RWPE2 (cell line): ENCODE results near the gene KCNK4.
A peak's percentile ranks its signal among the peaks of the same experiment; 100 is the strongest.

Experiments used
- ATAC-seq: fragments of 200-7000 bp; cut with Tn5 transposase; 3 replicates; pipeline ENCODE4 v1.9.1; 2021; ENCODE audit warnings: low read depth
- DNase-seq: peaks from one replicate; pipeline ENCODE4 v3.0.0-alpha.2; 2020; ENCODE audit warnings: low spot score
- H3K27ac ChIP-seq: fragments of 450-650 bp; 2 replicates; pipeline ENCODE4 v1.5.1; 2017; ENCODE audit warnings: mild to moderate bottlenecking; ENCODE audit not compliant: poor library complexity, severe bottlenecking
- H3K27me3 ChIP-seq: fragments of 250-450 bp; sonication (Bioruptor Pico); 2 replicates; pipeline ENCODE4 v1.5.1; 2021; ENCODE audit warnings: mild to moderate bottlenecking, moderate library complexity; ENCODE audit not compliant: insufficient read depth, poor library complexity, severe bottlenecking
- H3K36me3 ChIP-seq: fragments of 250-450 bp; sonication (Bioruptor Pico); 2 replicates; pipeline ENCODE4 v1.5.1; 2020; ENCODE audit warnings: low read depth, mild to moderate bottlenecking, moderate library complexity
- H3K4me1 ChIP-seq: fragments of 250-450 bp; sonication (Bioruptor Pico); 2 replicates; pipeline ENCODE4 v1.5.1; 2021; ENCODE audit warnings: mild to moderate bottlenecking, moderate library complexity; ENCODE audit not compliant: insufficient read depth, poor library complexity, severe bottlenecking
- H3K4me3 ChIP-seq: fragments of 250-450 bp; sonication (Bioruptor Pico); 2 replicates; pipeline ENCODE4 v1.5.1; 2021; ENCODE audit warnings: mild to moderate bottlenecking, moderate library complexity; ENCODE audit not compliant: severe bottlenecking
- H3K9me3 ChIP-seq: fragments of 250-450 bp; sonication (Bioruptor Pico); 2 replicates; pipeline ENCODE4 v1.5.1; 2021; ENCODE audit warnings: mild to moderate bottlenecking, moderate library complexity; ENCODE audit not compliant: severe bottlenecking
- TF ChIP-seq, protein P1 (sequence below): fragments of 450-650 bp; IDR thresholded peaks from one replicate; pipeline ENCODE4 v1.5.1; 2017; ENCODE audit warnings: mild to moderate bottlenecking, moderate library complexity; ENCODE audit not compliant: poor library complexity, severe bottlenecking

The KCNK4 gene

GRCh38 chr11:64316672-64317324, 25.7 kb downstream of the KCNK4 start:
- H3K27me3 ChIP-seq = no peaks in the 10 kb centered on the region
- no peaks in the 10 kb centered on the region for H3K9me3 ChIP-seq
- peaks cover 38% of the 10 kb centered on the region for H3K36me3 ChIP-seq
- peak overlapping the region; percentile 95 for H3K27ac ChIP-seq
- ATAC-seq (peak; percentile 5; the same call in 2 of the 3 replicates), DNase-seq (peak; percentile 77)
- TF ChIP-seq, protein P1, sequence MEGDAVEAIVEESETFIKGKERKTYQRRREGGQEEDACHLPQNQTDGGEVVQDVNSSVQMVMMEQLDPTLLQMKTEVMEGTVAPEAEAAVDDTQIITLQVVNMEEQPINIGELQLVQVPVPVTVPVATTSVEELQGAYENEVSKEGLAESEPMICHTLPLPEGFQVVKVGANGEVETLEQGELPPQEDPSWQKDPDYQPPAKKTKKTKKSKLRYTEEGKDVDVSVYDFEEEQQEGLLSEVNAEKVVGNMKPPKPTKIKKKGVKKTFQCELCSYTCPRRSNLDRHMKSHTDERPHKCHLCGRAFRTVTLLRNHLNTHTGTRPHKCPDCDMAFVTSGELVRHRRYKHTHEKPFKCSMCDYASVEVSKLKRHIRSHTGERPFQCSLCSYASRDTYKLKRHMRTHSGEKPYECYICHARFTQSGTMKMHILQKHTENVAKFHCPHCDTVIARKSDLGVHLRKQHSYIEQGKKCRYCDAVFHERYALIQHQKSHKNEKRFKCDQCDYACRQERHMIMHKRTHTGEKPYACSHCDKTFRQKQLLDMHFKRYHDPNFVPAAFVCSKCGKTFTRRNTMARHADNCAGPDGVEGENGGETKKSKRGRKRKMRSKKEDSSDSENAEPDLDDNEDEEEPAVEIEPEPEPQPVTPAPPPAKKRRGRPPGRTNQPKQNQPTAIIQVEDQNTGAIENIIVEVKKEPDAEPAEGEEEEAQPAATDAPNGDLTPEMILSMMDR = peak; percentile 18
- peaks cover 12% of the 10 kb centered on the region for H3K4me1 ChIP-seq
- peak overlapping the region; percentile 74 for H3K4me3 ChIP-seq

- Histone ChIP-seq H3K36me3 (peaks cover 44% of the 10 kb centered on the region), H3K4me3 (peak within 1 kb of the TSS; percentile 74), H3K27me3 (no peaks in the 10 kb centered on the region), H3K9me3 (no peaks in the 10 kb centered on the region), H3K27ac (peak within 1 kb of the TSS; percentile 95), H3K4me1 (peaks cover 18% of the 10 kb centered on the region)
- TF ChIP-seq, protein P1 = no peak
- DNase-seq (peak; percentile 99), ATAC-seq (peak; percentile 68)
Measured at GRCh38 chr11:64317325-64317960, 26.3 kb downstream of the KCNK4 start, which contains the start of gene TRMT112. TRMT112 (minus strand) TSS chr11:64317559; CDS start chr11:64317526, 33 bp downstream.

GRCh38 chr11:64317961-64318765, 27.1 kb downstream of the KCNK4 start, which contains the start of gene PRDX5:
PRDX5 (plus strand) TSS chr11:64318121; CDS start chr11:64318216, 95 bp downstream.
- Histone ChIP-seq H3K27me3 (no peaks in the 10 kb centered on the region), H3K4me1 (peaks cover 18% of the 10 kb centered on the region), H3K9me3 (no peaks in the 10 kb centered on the region), H3K36me3 (peaks cover 49% of the 10 kb centered on the region), H3K27ac (peak within 1 kb of the TSS; percentile 95), H3K4me3 (peak within 1 kb of the TSS; percentile 74)
- DNase-seq (peak; percentile 97), ATAC-seq (peak; percentile 62)
- TF ChIP-seq, protein P1 = peak; percentile 79

DNA sequence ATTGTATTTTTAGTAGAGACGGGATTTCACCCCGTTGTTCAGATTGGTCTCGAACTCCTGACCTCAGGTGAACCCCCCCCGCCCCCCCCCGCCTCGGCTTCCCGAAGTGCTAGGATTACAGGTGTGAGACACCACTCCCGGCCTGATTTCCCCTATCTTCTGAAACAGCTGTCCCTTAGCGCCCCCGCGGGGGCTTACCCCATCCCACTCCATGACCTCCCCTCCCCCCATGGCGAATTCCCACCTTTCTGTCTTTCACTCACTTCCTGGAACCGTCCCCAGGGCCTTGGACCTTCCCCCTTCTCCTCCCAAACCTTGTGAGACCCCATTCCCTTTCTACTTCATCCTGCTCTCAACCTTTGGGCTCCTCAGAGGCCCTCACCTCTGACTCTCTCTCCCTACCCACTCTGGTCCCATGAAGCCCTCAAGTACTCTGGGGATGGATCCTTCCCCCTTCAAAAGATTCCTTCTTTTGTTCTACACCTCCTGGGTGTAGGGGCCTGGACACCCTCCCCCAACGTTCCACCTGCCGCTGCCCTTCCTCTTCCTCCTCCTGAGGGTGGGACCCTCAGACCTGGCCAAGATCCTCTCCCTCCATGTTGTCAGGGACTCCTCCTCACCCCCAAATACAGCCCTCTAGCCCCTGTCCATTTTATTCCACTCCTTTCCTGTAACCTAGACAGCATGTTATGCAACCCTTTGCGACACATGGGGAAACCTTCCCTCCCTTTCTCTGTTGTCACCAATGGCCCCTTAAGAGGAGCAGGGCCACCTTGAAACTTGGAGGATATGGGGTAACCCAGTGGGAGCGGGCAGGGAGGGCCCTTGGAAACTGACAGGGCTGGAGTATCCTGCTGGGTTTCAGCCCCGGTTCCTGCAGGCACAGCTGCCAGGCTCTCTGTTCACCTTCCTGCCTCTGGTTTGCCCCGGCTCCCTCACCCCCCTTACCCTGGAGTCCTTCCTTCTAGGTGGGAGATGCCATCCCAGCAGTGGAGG, 28.0 kb downstream of the KCNK4 start:
- Histone ChIP-seq H3K27me3 (no peaks in the 10 kb centered on the region), H3K27ac (peak overlapping the region; percentile 95), H3K4me1 (peaks cover 24% of the 10 kb centered on the region), H3K36me3 (peaks cover 49% of the 10 kb centered on the region), H3K4me3 (peak overlapping the region; percentile 74), H3K9me3 (no peaks in the 10 kb centered on the region)
- ATAC-seq = no peak
- TF ChIP-seq, protein P1 = no peak
- peak; percentile 41 for DNase-seq
